Calu3 (cell line): Measurements from ENCODE around the gene KIF5A. TPM values are rescaled to one million over a fixed set of nuclear protein-coding genes. Genes with fewer than 3 reads are reported as not detected.
"Not testable (repeated sequence)": the region's sequence is repeated elsewhere in the genome, so short reads cannot be mapped to it uniquely, and the experiment has no call there.

Experiments
- BruUV-seq: library from RNA; stranded (reverse); fragments of 400-500 nt; replicated peaks from 2 replicates; lab custom pipeline; 2021; lab: Mats Ljungman, UMichigan
- CTCF ChIA-PET: fragments of 300-600 bp; sonication (Branson Sonifier 250); formaldehyde crosslinking; loops from one replicate; lab custom pipeline; 2022; ENCODE audit warnings: antibody characterized with exemption; lab: Charles Lee
- DNase-seq: peaks from one replicate; pipeline ENCODE4 v3.0.0; 2022
- H3K27ac Mint-ChIP-seq: one replicate; pipeline ENCODE4 v1.8.0; 2022; ENCODE audit warnings: mixed read lengths; ENCODE audit not compliant: unreplicated experiment
- H3K27me3 Mint-ChIP-seq: one replicate; pipeline ENCODE4 v1.8.0; 2022; ENCODE audit warnings: mixed read lengths; ENCODE audit not compliant: unreplicated experiment
- H3K36me3 Mint-ChIP-seq: one replicate; pipeline ENCODE4 v1.8.0; 2022; ENCODE audit warnings: mild to moderate bottlenecking, moderate library complexity, mixed read lengths; ENCODE audit not compliant: insufficient read depth, unreplicated experiment
- H3K4me1 Mint-ChIP-seq: one replicate; pipeline ENCODE4 v1.8.0; 2022; ENCODE audit warnings: mild to moderate bottlenecking, low read depth, mixed read lengths; ENCODE audit not compliant: unreplicated experiment
- H3K4me3 Mint-ChIP-seq: one replicate; pipeline ENCODE4 v1.8.0; 2022; ENCODE audit warnings: mild to moderate bottlenecking, low read depth, moderate library complexity, mixed read lengths; ENCODE audit not compliant: unreplicated experiment
- H3K9me3 Mint-ChIP-seq: one replicate; pipeline ENCODE4 v1.8.0; 2022; ENCODE audit warnings: low read depth, mixed read lengths; ENCODE audit not compliant: unreplicated experiment
- intact Hi-C: fragments of 100-400 bp; cut with micrococcal nuclease; formaldehyde crosslinking; loops from one replicate; pipeline ENCODE4 v1.10.0; 2022; ENCODE audit not compliant: unreplicated experiment
- total RNA-seq: library from RNA; stranded (reverse); gene quantifications from 2 replicates; pipeline ENCODE4 v1.2.3, GENCODE V29; 2022
- TF ChIP-seq, protein P1 (sequence below): fragments of 200-600 bp; IDR thresholded peaks from one replicate; pipeline ENCODE4 v1.8.0; 2022; ENCODE audit warnings: antibody characterized with exemption; ENCODE audit not compliant: unreplicated experiment

The KIF5A gene
- total RNA-seq, 1 experiment from 2014 or later, result not detected

DNA sequence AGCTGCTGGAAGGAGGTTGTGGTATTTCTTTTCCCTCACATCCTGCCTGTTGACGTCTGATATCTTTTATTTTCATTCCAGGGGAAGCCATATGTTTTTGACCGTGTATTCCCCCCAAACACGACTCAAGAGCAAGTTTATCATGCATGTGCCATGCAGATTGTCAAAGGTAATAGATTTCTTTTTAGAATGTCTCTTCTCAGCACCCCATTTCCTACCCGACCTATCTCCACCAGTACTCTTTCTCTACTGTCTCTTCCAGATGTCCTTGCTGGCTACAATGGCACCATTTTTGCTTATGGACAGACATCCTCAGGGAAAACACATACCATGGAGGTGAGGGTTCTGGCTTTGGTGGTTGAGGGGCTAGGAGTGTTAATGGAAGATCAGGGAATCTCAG lies 13.5 kb downstream of the KIF5A start:
- TF ChIP-seq, protein P1, sequence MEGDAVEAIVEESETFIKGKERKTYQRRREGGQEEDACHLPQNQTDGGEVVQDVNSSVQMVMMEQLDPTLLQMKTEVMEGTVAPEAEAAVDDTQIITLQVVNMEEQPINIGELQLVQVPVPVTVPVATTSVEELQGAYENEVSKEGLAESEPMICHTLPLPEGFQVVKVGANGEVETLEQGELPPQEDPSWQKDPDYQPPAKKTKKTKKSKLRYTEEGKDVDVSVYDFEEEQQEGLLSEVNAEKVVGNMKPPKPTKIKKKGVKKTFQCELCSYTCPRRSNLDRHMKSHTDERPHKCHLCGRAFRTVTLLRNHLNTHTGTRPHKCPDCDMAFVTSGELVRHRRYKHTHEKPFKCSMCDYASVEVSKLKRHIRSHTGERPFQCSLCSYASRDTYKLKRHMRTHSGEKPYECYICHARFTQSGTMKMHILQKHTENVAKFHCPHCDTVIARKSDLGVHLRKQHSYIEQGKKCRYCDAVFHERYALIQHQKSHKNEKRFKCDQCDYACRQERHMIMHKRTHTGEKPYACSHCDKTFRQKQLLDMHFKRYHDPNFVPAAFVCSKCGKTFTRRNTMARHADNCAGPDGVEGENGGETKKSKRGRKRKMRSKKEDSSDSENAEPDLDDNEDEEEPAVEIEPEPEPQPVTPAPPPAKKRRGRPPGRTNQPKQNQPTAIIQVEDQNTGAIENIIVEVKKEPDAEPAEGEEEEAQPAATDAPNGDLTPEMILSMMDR, result no peak
- Mint-ChIP-seq H3K4me1 (no peaks in the 10 kb centered on the region), H3K27ac (no peak overlapping the region), H3K27me3 (peaks cover 51% of the 10 kb centered on the region), H3K36me3 (no peaks in the 10 kb centered on the region), H3K4me3 (no peak overlapping the region), H3K9me3 (no peaks in the 10 kb centered on the region)
- CTCF ChIA-PET, result no interaction called here
- no TSS peak for BruUV-seq
- intact Hi-C loops, result no loop called here
- DNase-seq, result no peak

DNA sequence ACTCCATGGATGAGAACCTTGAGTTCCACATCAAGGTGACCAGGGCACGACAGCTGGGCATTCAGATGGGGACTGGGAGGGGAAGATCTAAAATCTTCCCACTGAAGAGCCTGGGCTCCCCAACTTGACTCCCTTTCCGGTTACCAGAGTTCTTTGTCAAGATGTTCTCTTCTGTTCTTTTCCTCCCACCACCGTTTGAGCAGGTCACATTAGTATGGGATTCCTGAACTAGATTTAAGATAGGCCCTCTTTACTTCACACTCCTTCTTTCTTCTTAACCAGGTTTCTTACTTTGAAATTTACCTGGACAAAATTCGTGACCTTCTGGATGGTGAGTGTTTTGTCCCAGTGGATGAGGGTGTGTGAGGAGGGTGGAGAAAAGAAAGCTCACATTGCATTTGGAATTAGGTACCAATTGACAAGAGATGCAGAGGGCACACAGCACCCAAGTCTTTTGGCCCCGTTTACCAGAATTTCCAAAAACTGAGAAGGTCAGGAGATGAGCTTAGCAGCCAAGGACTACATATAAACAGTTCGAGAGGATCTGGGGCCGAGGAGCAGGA lies 14.4 kb downstream of the KIF5A start:
- Mint-ChIP-seq H3K27ac (no peak overlapping the region), H3K27me3 (peaks cover 60% of the 10 kb centered on the region), H3K4me3 (no peak overlapping the region), H3K9me3 (no peaks in the 10 kb centered on the region), H3K36me3 (no peaks in the 10 kb centered on the region), H3K4me1 (no peaks in the 10 kb centered on the region)
- TF ChIP-seq, protein P1, result no peak
- DNase-seq, result no peak
- no TSS peak for BruUV-seq
- intact Hi-C loops, result no loop called here
- CTCF ChIA-PET, result interaction anchor here (0.9 kb wide), 1 partner anchor 19 kb away, joined by 3 read pairs; no protein-coding TSS in a partner anchor

DNA sequence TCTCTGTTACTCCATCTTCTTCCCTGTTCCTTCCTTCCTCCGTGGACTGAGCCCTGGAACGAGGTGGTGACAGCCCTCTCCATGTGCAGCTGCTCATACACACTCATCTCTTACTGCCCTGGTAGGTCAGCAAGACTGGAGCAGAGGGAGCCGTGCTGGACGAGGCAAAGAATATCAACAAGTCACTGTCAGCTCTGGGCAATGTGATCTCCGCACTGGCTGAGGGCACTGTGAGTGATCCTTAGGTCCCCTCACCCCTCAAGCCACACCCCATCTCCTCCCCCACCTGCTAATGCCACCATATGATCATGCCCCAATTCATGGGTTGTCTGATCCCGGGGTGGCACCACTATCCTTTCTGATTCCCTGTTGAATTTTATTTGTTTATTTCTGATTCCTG lies 19.0 kb downstream of the KIF5A start:
- CTCF ChIA-PET, result no interaction called here
- no peaks in the 10 kb centered on the region for H3K4me1 Mint-ChIP-seq
- intact Hi-C loops, result no loop called here
- DNase-seq, result no peak
- no peaks in the 10 kb centered on the region for H3K9me3 Mint-ChIP-seq
- BruUV-seq, result no TSS peak
- H3K4me3 Mint-ChIP-seq, result no peak overlapping the region
- H3K27ac Mint-ChIP-seq, result no peak overlapping the region
- H3K36me3 Mint-ChIP-seq, result no peaks in the 10 kb centered on the region
- TF ChIP-seq, protein P1, result no peak
- H3K27me3 Mint-ChIP-seq, result peaks cover 76% of the 10 kb centered on the region

- no TSS peak for BruUV-seq
- no peak for DNase-seq
- CTCF ChIA-PET, result interaction anchor here (0.6 kb wide), 1 partner anchor 14 kb away, joined by 4 read pairs; no protein-coding TSS in a partner anchor
- TF ChIP-seq, protein P1, result no peak
- Mint-ChIP-seq H3K27ac (no peak overlapping the region), H3K9me3 (no peaks in the 10 kb centered on the region), H3K4me3 (no peak overlapping the region), H3K27me3 (peaks cover 68% of the 10 kb centered on the region), H3K36me3 (no peaks in the 10 kb centered on the region), H3K4me1 (no peaks in the 10 kb centered on the region)
- intact Hi-C loops, result no loop called here
Observed at GRCh38 chr12:57569858-57570257, 20.0 kb downstream of the KIF5A start.

- peaks cover 68% of the 10 kb centered on the region for H3K27me3 Mint-ChIP-seq
- H3K27ac Mint-ChIP-seq, H3K36me3 Mint-ChIP-seq, H3K4me1 Mint-ChIP-seq, intact Hi-C loops, H3K4me3 Mint-ChIP-seq, H3K9me3 Mint-ChIP-seq, DNase-seq, BruUV-seq, CTCF ChIA-PET: not testable (repeated sequence)
Observed at GRCh38 chr12:57570438-57570837, 20.6 kb downstream of the KIF5A start.
